ENCODE measurements around the gene HTR3E. TPM values are rescaled to one million over a fixed set of nuclear protein-coding genes. Genes with fewer than 3 reads are reported as not detected.
A peak's percentile ranks its signal among the peaks of the same experiment; 100 is the strongest.

Gene HTR3E
- total RNA-seq, 1 experiment from 2014 or later: not detected

- peak; percentile 42 for DNase-seq (ENCODE audit: low read depth)
Observed at GRCh38 chr3:184156522-184156955, 59.7 kb downstream of the HTR3E start.

Other genes starting within 250 kb of the HTR3E start
- gene PARL, start 212.2 kb upstream of the HTR3E start, total RNA-seq (2014; rRNA removed; shearing (Covaris generic)): 73.9 and 88.0 TPM in 2 replicates
- gene ABCC5, start 79.2 kb upstream of the HTR3E start, total RNA-seq (2014; rRNA removed; shearing (Covaris generic)): 10.0 and 28.5 TPM in 2 replicates
- not detected in 2 replicates for gene HTR3D, start 65.3 kb upstream of the HTR3E start, total RNA-seq (2014; rRNA removed; shearing (Covaris generic))
- not detected in 2 replicates for gene HTR3C, start 44.0 kb upstream of the HTR3E start, total RNA-seq (2014; rRNA removed; shearing (Covaris generic))
- 53.5 and 57.9 TPM in 2 replicates for gene EIF2B5, start 38.3 kb downstream of the HTR3E start, total RNA-seq (2014; rRNA removed; shearing (Covaris generic))
- 28.1 and 28.3 TPM in 2 replicates for gene DVL3, start 58.3 kb downstream of the HTR3E start, total RNA-seq (2014; rRNA removed; shearing (Covaris generic))
- gene AP2M1, start 77.8 kb downstream of the HTR3E start, total RNA-seq (2014; rRNA removed; shearing (Covaris generic)): 397 and 510 TPM in 2 replicates
- 26.9 and 28.1 TPM in 2 replicates for gene ABCF3, start 89.1 kb downstream of the HTR3E start, total RNA-seq (2014; rRNA removed; shearing (Covaris generic))
- not detected in 2 replicates for gene VWA5B2, start 132.5 kb downstream of the HTR3E start, total RNA-seq (2014; rRNA removed; shearing (Covaris generic))
- 50.8 and 60.0 TPM in 2 replicates for gene ALG3, start 151.9 kb downstream of the HTR3E start, total RNA-seq (2014; rRNA removed; shearing (Covaris generic))
- 15.7 and 21.5 TPM in 2 replicates for gene EEF1AKMT4, start 152.6 kb downstream of the HTR3E start, total RNA-seq (2014; rRNA removed; shearing (Covaris generic))
- 0.11 and 0.95 TPM in 2 replicates for gene CAMK2N2, start 164.5 kb downstream of the HTR3E start, total RNA-seq (2014; rRNA removed; shearing (Covaris generic))
- gene ECE2, start 179.0 kb downstream of the HTR3E start, total RNA-seq (2014; rRNA removed; shearing (Covaris generic)): not detected in 2 replicates
- gene PSMD2, start 202.2 kb downstream of the HTR3E start, total RNA-seq (2014; rRNA removed; shearing (Covaris generic)): 984 and 1,516 TPM in 2 replicates
- gene EIF4G1, start 217.5 kb downstream of the HTR3E start, total RNA-seq (2014; rRNA removed; shearing (Covaris generic)): 320 and 355 TPM in 2 replicates
- 23.7 and 28.0 TPM in 2 replicates for gene FAM131A, start 240.5 kb downstream of the HTR3E start, total RNA-seq (2014; rRNA removed; shearing (Covaris generic))